Activated naive CD4-positive, alpha-beta T cell treated with anti-CD3 and anti-CD28 coated beads, Interleukin-2, amount 50 U/mL, for 24 hours (primary cell): ENCODE data around the gene DNAJC27.

Source experiments
- H3K27ac Mint-ChIP-seq: one replicate; pipeline ENCODE4 v1.8.0; 2021; ENCODE audit warnings: mild to moderate bottlenecking, mixed read lengths
- H3K27me3 Mint-ChIP-seq: one replicate; pipeline ENCODE4 v1.8.0; 2021; ENCODE audit warnings: mixed read lengths
- H3K36me3 Mint-ChIP-seq: one replicate; pipeline ENCODE4 v1.8.0; 2021; ENCODE audit warnings: mixed read lengths
- H3K4me1 Mint-ChIP-seq: one replicate; pipeline ENCODE4 v1.8.0; 2021; ENCODE audit warnings: mixed read lengths
- H3K4me3 Mint-ChIP-seq: one replicate; pipeline ENCODE4 v1.8.0; 2021; ENCODE audit warnings: mild to moderate bottlenecking, mixed read lengths
- H3K9me3 Mint-ChIP-seq: one replicate; pipeline ENCODE4 v1.8.0; 2021; ENCODE audit warnings: mixed read lengths

Gene DNAJC27

DNA sequence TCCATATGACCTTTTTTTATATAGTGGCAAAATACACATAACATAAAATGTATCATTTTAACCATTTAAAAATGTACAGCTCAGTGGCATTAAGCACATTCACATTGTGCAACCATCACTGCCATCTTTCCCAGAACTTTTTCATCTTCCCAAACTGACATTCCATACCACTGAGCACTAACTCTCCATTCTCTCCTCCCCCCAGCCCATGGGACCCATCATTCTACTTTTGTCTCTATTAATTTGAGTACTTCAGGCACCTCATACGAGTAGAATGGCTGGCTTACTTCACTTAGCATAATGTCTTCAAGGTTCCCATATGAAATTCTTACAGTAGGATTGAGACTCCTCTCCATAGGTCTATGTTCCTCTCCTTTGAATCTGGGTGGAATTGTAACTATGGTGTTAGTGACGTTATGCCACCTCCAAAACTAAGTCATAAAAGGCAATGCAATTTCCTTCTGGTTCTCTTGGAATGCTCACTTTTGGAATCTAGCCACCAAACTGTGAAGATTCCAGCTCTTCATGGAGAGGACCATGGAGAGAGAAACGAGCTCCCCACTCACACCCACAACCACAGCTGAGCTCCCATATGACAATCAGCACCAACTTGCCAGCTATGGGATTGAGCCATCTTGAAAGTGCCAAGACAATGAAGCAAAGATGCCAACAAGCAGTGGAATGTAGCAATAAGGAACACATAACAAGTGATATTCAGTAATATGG, 9.8 kb upstream of the DNAJC27 start:
- no peak overlapping the region for H3K4me3 Mint-ChIP-seq
- no peaks in the 10 kb centered on the region for H3K36me3 Mint-ChIP-seq
- H3K27ac Mint-ChIP-seq: no peak overlapping the region
- H3K9me3 Mint-ChIP-seq: no peaks in the 10 kb centered on the region
- peaks cover 7% of the 10 kb centered on the region for H3K4me1 Mint-ChIP-seq
- H3K27me3 Mint-ChIP-seq: no peaks in the 10 kb centered on the region

GRCh38 chr2:24978661-24979060, 6.9 kb upstream of the DNAJC27 start:
- H3K4me3 Mint-ChIP-seq: no peak overlapping the region
- no peaks in the 10 kb centered on the region for H3K9me3 Mint-ChIP-seq
- no peaks in the 10 kb centered on the region for H3K36me3 Mint-ChIP-seq
- no peak overlapping the region for H3K27ac Mint-ChIP-seq
- peaks cover 14% of the 10 kb centered on the region for H3K4me1 Mint-ChIP-seq
- H3K27me3 Mint-ChIP-seq: no peaks in the 10 kb centered on the region

- Mint-ChIP-seq H3K4me3 (no peak overlapping the region), H3K27me3 (no peaks in the 10 kb centered on the region), H3K4me1 (peaks cover 24% of the 10 kb centered on the region), H3K36me3 (no peaks in the 10 kb centered on the region), H3K9me3 (no peaks in the 10 kb centered on the region), H3K27ac (no peak overlapping the region)
Observed at GRCh38 chr2:24977631-24978030, 5.9 kb upstream of the DNAJC27 start.

GRCh38 chr2:24973812-24974211, 2.1 kb upstream of the DNAJC27 start:
- H3K4me3 Mint-ChIP-seq: no peak overlapping the region

DNA sequence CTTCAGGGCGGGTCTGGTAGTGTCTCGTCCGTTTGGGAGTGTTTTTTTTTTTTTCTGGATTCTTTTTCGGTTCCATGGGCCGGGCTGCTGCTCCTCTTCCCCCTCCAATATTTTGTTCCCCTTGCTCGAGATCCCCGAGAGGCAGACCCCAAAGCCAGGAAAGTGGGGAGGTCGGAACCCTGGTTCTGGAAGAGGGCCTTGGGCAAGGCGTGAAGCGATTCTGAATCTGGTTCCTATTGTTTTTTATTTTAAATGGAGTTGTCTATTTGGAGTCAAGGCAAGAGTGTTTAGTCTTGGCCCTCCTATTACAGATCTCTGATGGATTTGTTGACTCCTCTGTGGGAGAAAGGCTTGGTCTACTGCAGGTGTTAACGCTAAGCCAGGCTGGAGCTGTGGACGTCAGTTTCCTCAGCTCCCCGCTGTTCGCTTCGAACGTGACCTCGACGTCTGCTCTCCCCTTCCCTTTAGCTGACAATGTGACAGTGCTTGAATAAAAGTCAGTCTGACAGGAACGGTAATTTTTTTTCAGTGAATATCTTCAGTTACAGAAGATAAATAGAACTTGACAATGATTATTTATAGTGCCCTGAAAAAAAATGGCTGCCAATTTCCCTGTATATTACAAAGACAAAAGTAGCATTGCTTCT, 683 bp upstream of the DNAJC27 start:
- no peaks in the 10 kb centered on the region for H3K9me3 Mint-ChIP-seq
- peaks cover 27% of the 10 kb centered on the region for H3K4me1 Mint-ChIP-seq
- H3K27me3 Mint-ChIP-seq: no peaks in the 10 kb centered on the region
- peaks cover 1% of the 10 kb centered on the region for H3K36me3 Mint-ChIP-seq
- H3K4me3 Mint-ChIP-seq: peak overlapping the region; percentile 98
- H3K27ac Mint-ChIP-seq: peak overlapping the region; percentile 100

More at GRCh38 chr2:24973812-24974211, 2.1 kb upstream of the DNAJC27 start:
- no peaks in the 10 kb centered on the region for H3K9me3 Mint-ChIP-seq
- no peaks in the 10 kb centered on the region for H3K27me3 Mint-ChIP-seq
- peaks cover 34% of the 10 kb centered on the region for H3K4me1 Mint-ChIP-seq
- no peaks in the 10 kb centered on the region for H3K36me3 Mint-ChIP-seq
- H3K27ac Mint-ChIP-seq: peak overlapping the region; percentile 53

- H3K27me3 Mint-ChIP-seq: no peaks in the 10 kb centered on the region
- H3K36me3 Mint-ChIP-seq: peaks cover 4% of the 10 kb centered on the region
- H3K4me3 Mint-ChIP-seq: peak overlapping the region; percentile 98
- H3K9me3 Mint-ChIP-seq: no peaks in the 10 kb centered on the region
- H3K4me1 Mint-ChIP-seq: peaks cover 27% of the 10 kb centered on the region
- H3K27ac Mint-ChIP-seq: peak overlapping the region; percentile 100
Observed at GRCh38 chr2:24971286-24971535, 544 bp downstream of the DNAJC27 start.

DNA sequence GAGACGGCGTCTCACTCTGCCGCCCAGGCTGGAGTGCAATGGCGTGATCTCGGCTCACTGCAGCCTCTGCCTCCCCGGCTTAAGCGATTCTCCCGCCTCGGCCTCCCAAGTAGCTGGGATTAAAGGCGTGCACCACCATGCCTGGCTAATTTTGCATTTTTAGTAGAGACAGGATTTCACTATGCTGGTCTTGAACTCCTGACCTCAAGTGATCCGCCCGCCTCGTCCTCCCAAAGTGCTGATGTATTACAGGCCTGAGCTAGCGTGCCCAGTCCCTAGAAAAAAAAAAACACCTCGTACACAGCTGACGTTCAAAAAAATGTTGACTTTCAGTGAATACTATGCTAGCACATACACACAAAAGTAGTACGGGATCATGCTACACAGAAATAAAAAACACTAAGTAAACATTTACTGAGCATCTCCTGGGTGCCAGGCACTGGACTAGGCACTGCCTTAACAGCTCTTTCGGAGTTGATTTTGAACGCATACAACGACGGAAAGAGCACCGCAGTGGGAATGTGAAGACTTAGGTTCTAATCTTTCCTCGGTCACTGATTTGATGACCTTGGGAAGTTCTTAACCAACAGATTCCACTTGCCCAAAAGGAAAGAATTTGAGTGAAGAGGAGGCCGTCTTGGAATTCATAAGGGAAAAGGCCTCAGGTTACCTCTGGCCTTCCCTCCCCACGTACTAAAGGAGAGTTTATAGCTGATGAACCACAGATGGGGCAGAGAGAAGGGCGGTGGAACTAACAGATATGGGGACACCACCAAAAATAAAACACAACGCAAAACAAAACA, 1.1 kb downstream of the DNAJC27 start:
- no peaks in the 10 kb centered on the region for H3K27me3 Mint-ChIP-seq
- no peaks in the 10 kb centered on the region for H3K9me3 Mint-ChIP-seq
- peak overlapping the region; percentile 98 for H3K4me3 Mint-ChIP-seq
- H3K4me1 Mint-ChIP-seq: peaks cover 27% of the 10 kb centered on the region
- H3K27ac Mint-ChIP-seq: peak overlapping the region; percentile 100
- H3K36me3 Mint-ChIP-seq: peaks cover 4% of the 10 kb centered on the region

- Mint-ChIP-seq H3K36me3 (peaks cover 4% of the 10 kb centered on the region), H3K27me3 (no peaks in the 10 kb centered on the region), H3K4me3 (no peak overlapping the region), H3K9me3 (no peaks in the 10 kb centered on the region), H3K4me1 (peaks cover 22% of the 10 kb centered on the region), H3K27ac (no peak overlapping the region)
Observed at GRCh38 chr2:24969784-24970183, 2.0 kb downstream of the DNAJC27 start.

- H3K27ac Mint-ChIP-seq: no peak overlapping the region
- H3K36me3 Mint-ChIP-seq: peaks cover 37% of the 10 kb centered on the region
- H3K4me1 Mint-ChIP-seq: peaks cover 17% of the 10 kb centered on the region
- H3K4me3 Mint-ChIP-seq: no peak overlapping the region
- no peaks in the 10 kb centered on the region for H3K27me3 Mint-ChIP-seq
- H3K9me3 Mint-ChIP-seq: peaks cover under 1% of the 10 kb centered on the region
Observed at GRCh38 chr2:24961903-24962302, 9.9 kb downstream of the DNAJC27 start.

DNA sequence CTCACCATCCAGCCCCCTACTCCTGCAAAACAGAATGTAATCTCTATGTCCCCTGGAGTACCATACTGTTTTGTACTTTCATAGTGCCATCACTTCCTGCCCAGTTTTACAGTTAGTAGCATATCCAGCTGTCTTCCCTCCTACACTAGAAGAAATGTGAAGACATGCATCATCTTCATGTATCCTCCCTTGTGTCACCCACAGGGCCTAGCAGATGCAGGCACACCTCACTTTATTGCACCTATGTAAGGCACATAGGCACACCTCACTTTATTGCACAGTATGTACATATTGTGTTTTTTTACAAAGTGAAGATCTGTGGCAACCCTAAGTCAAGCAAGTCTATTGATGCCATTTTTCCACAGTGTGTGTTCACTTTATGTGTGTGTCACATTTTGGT, 12.0 kb downstream of the DNAJC27 start:
- H3K27me3 Mint-ChIP-seq: no peaks in the 10 kb centered on the region
- H3K9me3 Mint-ChIP-seq: peaks cover 7% of the 10 kb centered on the region
- H3K4me3 Mint-ChIP-seq: no peak overlapping the region
- H3K36me3 Mint-ChIP-seq: peaks cover 56% of the 10 kb centered on the region
- H3K27ac Mint-ChIP-seq: no peak overlapping the region
- H3K4me1 Mint-ChIP-seq: peaks cover 17% of the 10 kb centered on the region

- Mint-ChIP-seq H3K36me3 (peaks cover 61% of the 10 kb centered on the region), H3K9me3 (peaks cover 7% of the 10 kb centered on the region), H3K27me3 (no peaks in the 10 kb centered on the region), H3K4me1 (peaks cover 13% of the 10 kb centered on the region), H3K27ac (no peak overlapping the region), H3K4me3 (no peak overlapping the region)
Observed at GRCh38 chr2:24958411-24958935, 13.3 kb downstream of the DNAJC27 start.

DNA sequence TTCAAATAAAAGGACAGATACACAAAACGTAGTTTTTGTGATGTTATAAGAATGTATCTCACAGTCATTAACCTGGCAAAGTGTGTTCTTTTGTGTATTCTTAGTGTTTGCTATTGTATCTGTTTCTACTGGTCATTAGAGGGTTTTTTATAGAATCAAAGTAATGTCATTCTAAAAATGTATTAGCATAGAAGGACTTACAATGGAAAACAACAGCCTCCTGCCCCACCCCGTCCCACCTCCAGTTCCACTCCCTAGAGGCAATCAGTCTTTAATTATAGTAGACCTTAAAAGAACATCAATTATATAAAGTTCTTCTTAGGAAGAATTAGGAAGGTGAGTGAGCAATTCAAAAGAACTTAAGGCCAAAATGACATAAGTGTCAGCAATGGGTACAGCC, 13.8 kb downstream of the DNAJC27 start:
- Mint-ChIP-seq H3K9me3 (peaks cover 7% of the 10 kb centered on the region), H3K4me3 (no peak overlapping the region), H3K4me1 (peaks cover 13% of the 10 kb centered on the region), H3K27me3 (no peaks in the 10 kb centered on the region), H3K27ac (no peak overlapping the region), H3K36me3 (peaks cover 59% of the 10 kb centered on the region)

DNA sequence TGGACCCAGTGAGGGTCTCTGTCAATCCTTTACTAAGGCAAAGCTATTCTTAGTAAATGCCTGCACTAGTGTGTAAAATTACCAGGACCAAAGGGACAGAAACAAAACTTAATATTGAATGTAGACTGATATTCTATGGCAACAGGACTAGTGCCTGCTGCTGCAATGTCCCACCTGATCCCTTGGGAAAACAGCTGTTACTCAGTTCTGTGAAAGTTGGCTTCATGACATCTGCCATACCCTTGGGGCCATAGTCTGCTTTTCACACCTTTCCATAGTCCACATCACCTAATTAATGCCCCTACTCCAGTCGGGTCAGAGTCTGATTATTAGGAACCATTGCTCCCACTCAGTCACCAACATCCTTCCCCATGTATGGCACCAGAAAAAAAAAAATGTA, 14.5 kb downstream of the DNAJC27 start:
- H3K36me3 Mint-ChIP-seq: peaks cover 57% of the 10 kb centered on the region
- peaks cover 13% of the 10 kb centered on the region for H3K4me1 Mint-ChIP-seq
- no peaks in the 10 kb centered on the region for H3K27me3 Mint-ChIP-seq
- H3K9me3 Mint-ChIP-seq: peaks cover 7% of the 10 kb centered on the region
- no peak overlapping the region for H3K4me3 Mint-ChIP-seq
- no peak overlapping the region for H3K27ac Mint-ChIP-seq

DNA sequence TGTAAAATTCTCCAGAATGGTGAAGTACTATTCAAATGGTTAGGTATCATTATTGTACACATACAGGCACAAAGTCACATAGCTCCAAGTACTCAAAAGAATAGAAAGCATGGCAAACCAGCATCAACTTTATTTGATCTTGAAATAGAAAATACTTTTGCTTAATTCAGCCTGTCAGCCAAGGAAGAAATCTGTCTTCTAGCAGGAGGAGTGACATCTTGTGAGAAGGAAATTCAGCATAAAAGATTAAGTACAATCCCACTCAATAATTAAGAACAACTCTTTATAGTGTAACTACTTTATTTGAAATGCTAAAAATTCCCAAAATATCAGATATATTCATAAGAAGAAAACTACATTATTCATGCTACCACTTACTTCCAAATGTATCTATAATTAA, 15.8 kb downstream of the DNAJC27 start:
- H3K27me3 Mint-ChIP-seq: no peaks in the 10 kb centered on the region
- H3K4me3 Mint-ChIP-seq: no peak overlapping the region
- peaks cover 9% of the 10 kb centered on the region for H3K4me1 Mint-ChIP-seq
- peaks cover 7% of the 10 kb centered on the region for H3K9me3 Mint-ChIP-seq
- no peak overlapping the region for H3K27ac Mint-ChIP-seq
- H3K36me3 Mint-ChIP-seq: peaks cover 58% of the 10 kb centered on the region

DNA sequence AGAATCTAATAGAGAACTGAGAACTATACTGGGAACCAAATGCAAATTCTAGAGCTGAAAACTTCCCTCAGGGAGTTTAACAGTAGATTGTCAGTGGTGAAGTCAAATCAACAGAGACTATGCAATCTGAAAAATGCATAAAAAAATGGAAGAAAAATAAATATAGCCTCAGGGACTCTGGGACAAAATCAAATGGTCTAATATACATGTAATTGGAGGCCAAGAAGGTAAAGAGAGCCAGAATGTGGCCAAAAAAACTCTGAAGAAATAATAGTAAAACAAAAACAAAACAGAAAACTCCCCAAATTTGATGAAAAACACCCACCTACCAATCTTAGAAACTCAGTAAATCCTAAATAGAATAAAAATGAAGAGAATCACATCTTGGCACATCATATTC, 16.5 kb downstream of the DNAJC27 start:
- Mint-ChIP-seq H3K27me3 (no peaks in the 10 kb centered on the region), H3K4me1 (peaks cover 9% of the 10 kb centered on the region), H3K4me3 (no peak overlapping the region), H3K36me3 (peaks cover 58% of the 10 kb centered on the region), H3K27ac (no peak overlapping the region), H3K9me3 (peaks cover 7% of the 10 kb centered on the region)

GRCh38 chr2:24950102-24950501, 21.7 kb downstream of the DNAJC27 start:
- Mint-ChIP-seq H3K4me1 (no peaks in the 10 kb centered on the region), H3K36me3 (peaks cover 19% of the 10 kb centered on the region), H3K4me3 (no peak overlapping the region), H3K27ac (no peak overlapping the region), H3K9me3 (no peaks in the 10 kb centered on the region), H3K27me3 (no peaks in the 10 kb centered on the region)
